Posterior vena cava (tissue), 2 donors: ENCODE results near the gene HTN1. TPM values are rescaled to one million over a fixed set of nuclear protein-coding genes. Genes with fewer than 3 reads are reported as not detected.
"Not testable (repeated sequence)": the region's sequence is repeated elsewhere in the genome, so short reads cannot be mapped to it uniquely, and the experiment has no call there.

Experiments used
- DNase-seq: peaks from one replicate; pipeline ENCODE4 v3.0.0-alpha.2; 2020; ENCODE audit warnings: low spot score
- intact Hi-C, 2 donors: fragments of 100-400 bp; cut with DNase I; formaldehyde crosslinking; loops; one replicate each; pipeline versions ENCODE4 v1.14.1 to v1.14.2; 2022 to 2023
- long read RNA-seq, 2 donors: library from polyadenylated mRNA; unstranded; transcript quantifications; one replicate each; pipeline ENCODE4 v2.0.0, GENCODE V29; 2020 to 2021
- total RNA-seq, 2 donors: library from RNA; stranded (reverse); fragmentation: NEBNext Ultra II Directional; extraction: Animal tissue kit (Norgen Biotek cat#: 25700); gene quantifications; one replicate each; pipeline ENCODE4 v1.2.1, GENCODE V29; 2021
- donor health status: DM: yes; HTN: yes; CAD: no.
- donor health status: DM: yes; HTN: yes; CAD: no.

HTN1 gene
- not detected for total RNA-seq
- long read RNA-seq, donor 1 = 0 reads
- long read RNA-seq, donor 2 = 0 reads

DNA sequence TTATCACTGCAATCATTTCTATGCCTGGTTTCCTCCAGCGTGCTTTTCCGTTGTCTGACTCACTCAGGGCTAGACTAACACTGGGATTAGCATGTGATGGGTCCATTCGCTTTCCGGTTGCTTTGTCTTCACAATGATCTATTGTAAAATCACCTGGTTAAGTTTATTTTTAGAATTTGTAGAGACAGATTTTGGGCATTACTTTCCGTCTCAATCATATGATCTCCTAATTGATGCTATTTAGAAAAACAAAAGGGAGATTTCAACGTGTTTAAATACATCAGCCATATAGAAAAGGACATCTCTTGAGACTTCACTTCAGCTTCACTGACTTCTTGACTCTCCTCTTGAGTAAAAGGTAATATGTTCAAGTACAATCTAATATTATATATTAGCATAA lies at the start of gene HTN1:
HTN1 (plus strand) TSS at position 301 of the 400 bp plus-strand sequence. CDS start 2,639 bp downstream, outside the sequence.
- DNase-seq, intact Hi-C loops: not testable (repeated sequence)

DNA sequence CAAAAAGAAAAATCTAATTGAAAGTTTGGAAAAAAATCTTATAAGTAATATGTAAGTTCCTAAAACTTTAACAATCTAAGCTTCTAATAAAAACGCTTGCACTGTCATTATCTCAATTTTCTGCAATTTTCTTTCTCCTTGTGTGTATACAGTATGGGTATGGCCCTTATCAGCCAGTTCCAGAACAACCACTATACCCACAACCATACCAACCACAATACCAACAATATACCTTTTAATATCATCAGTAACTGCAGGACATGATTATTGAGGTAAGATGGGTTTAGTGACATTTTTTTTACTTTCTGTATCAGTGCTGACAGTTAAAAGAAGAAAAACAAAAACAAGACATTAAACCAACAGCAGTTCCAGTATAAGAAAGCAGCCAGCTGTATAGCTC lies 49.5 kb upstream of the HTN1 start:
- no peak for DNase-seq
- intact Hi-C loops = no loop called here

DNA sequence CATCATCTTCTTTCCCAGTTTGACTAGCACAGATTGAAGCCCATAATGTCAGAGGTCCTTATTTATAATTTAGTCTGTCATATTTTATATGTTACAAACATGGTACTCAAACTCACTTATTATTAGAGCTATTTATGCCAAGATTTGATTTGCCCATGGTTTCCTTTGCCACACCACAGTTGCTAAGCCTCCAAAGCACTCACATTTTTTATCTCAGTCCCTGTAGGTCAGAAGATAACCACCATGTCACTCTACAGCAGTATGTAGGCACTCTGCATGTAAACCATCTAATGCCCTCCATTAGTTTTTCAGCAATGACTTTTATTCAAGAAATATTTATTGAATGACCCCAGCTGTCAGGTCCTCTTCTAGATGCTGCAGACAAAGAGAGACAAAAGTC lies 47.7 kb upstream of the HTN1 start:
- no peak for DNase-seq
- intact Hi-C loops = no loop called here

DNA sequence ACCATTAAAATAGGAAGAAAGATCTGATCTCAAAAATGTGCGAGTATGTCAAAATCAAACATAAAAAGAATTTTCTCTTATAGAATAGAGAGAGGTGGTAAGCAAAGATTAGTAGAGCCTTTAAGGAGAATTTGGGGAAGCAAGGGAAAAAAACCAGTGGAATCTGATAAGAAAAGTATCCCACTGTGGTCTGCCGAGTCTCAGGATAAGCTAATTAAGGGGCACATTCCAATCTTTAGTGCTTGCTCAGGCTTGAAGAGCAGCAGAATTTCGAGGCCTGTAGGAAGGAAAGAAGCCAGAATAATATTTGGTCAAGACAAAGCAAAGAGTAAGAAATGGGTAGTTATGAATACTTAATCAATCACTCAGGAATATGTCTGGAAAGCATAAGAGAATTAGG lies 41.5 kb upstream of the HTN1 start:
- DNase-seq = no peak
- intact Hi-C loops = no loop called here

DNA sequence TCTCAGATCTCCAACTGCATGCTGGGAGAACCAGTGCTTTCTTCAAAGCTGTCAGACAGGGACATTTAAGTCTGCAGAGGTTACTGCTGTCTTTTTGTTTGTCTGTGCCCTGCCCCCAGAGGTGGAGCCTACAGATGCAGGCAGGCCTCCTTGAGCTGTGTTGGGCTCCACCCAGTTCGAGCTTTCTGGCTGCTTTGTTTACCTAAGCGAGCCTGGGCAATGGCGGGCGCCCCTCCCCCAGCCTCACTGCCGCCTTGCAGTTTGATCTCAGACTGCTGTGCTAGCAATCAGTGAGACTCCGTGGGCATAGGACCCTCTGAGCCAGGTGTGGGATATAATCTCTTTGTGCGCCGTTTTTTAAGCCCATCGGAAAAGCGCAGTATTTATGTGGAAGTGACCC lies 31.2 kb upstream of the HTN1 start:
- DNase-seq, intact Hi-C loops: not testable (repeated sequence)

DNA sequence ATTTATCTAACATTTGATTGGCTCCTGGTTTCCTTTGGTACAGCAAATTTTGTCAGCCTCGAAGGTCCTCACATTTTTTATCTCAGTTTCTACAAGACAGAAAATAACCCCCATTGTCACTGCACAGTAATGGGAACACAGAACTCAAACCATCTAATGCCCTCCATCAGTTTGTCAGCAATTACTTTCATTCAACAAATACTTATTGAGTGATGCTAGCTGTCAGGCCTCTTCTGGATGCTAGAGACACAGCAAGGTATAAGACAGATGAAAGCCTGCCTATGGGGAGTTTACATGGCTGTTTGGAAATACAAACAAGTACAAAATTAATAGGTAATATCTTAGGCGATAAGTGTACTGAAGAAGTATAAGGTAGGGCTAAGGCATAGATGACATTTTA lies 27.0 kb upstream of the HTN1 start:
- DNase-seq = no peak
- intact Hi-C loops = no loop called here

DNA sequence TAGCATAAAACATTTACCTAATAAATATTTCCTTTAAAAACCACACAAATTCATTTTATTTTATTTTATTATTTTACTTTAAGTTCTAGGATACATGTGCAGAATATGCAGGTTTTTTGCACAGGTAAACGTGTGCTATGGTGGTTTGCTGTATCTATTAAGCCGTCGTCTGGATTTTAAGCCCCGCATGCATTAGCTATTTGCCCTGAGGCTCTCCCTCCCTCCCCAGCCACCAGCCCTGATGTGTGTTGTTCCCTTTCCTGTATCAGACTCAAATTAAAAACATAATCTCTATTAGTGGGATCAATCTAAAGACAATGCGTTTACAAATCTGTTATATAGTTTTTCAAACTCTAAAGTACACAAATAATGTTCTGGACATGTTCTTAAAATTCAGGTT lies 23.2 kb upstream of the HTN1 start:
- no peak for DNase-seq
- intact Hi-C loops = no loop called here

DNA sequence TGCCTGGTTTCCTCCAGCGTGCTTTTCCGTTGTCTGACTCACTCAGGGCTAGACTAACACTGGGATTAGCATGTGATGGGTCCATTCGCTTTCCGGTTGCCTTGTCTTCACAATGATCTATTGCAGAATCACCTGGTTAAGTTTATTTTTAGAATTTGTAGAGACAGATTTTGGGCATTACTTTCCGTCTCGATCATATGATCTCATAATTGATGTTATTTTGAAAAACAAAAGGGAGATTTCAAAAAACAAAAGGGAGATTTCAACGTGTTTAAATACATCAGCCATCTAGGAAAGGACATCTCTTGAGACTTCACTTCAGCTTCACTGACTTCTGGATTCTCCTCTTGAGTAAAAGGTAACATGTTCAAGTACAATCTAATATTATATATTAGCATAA lies 22.1 kb upstream of the HTN1 start, which contains the start of gene HTN3:
HTN3 (plus strand) TSS at position 301 of the 400 bp plus-strand sequence. CDS start 2,282 bp downstream, outside the sequence.
- DNase-seq, intact Hi-C loops: not testable (repeated sequence)

DNA sequence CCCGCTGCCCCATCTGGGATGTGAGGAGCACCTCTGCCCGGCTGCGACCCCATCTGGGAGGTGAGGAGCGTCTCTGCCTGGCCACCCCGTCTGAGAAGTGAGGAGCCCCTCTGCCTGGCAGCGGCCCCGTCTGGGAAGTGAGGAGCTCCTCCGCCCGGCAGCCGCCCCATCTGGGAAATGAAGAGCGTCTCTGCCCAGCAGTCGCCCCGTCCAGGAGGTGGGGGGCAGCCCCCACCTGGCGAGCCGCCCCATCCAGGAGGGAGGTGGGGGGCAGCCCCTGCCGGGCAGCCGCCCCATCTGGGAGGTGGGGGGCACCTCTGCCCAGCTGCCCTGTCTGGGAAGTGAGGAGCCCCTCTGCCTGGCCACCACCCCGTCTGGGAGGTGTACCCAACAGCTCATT lies 12.7 kb upstream of the HTN1 start:
- DNase-seq, intact Hi-C loops: not testable (repeated sequence)

DNA sequence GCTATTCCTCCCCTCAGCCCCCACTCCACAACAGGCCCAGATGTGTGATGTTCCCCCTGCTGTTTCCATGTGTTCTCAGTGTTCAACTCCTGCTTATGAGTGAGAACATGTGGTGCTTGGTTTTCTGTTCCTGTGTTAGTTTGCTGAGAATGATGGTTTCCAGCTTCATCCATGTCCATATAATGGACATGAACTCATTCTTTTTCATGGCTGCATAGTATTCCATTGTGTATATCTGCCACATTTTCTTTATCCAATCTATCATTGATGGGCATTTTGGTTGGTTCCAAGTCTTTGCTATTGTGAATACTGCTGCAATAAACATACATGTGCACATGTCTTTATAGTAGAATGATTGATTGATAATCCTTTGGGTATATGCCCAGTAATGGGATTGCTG lies 10.3 kb upstream of the HTN1 start:
- intact Hi-C loops, DNase-seq: not testable (repeated sequence)

DNA sequence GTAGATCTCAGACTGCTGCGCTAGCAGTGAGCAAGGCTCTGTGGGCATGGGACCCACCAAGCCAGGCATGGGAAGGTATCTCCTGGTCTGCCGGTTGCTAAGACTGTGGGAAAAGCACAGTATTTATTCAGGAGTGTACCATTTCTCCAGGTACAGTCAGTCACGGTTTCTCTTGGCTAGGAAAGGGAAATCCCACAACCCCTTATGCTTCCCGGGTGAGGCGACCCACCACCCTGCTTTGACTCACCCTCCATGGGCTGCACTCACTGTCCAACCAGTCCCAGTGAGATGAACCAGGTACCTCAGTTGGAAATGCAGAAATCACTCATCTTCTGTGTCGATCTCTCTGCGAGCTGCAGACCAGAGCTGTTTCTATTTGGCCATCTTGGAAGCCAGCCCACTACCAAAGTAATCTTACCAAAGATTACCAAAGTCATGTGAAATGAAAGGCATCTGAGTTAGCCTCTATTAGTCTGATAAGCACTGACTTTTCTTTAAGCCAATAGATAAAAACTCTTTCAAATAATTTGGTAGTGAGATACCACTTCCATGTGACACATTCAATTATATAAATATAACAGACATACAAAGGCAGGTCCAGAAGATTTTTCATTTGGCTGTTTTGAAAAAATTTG lies 8.5 kb upstream of the HTN1 start:
- DNase-seq = no peak
- intact Hi-C loops = no loop called here

DNA sequence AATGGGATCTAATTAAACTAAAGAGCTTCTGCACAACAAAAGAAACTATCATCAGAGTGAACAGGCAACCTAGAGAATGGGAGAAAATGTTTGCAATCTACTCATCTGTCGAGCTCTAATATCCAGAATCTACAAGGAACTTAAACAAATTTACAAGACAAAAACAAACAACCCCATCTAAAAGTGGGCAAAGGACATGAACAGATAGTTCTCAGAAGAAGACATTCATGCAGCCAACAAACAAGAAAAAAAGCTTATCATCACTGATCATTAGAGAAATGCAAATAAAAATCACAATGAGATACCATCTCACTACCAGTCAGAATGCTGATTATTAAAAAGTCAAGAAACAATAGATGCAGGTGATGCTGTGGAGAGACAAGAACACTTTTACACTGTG lies 6.3 kb downstream of the HTN1 start:
- not testable (repeated sequence) for DNase-seq

DNA sequence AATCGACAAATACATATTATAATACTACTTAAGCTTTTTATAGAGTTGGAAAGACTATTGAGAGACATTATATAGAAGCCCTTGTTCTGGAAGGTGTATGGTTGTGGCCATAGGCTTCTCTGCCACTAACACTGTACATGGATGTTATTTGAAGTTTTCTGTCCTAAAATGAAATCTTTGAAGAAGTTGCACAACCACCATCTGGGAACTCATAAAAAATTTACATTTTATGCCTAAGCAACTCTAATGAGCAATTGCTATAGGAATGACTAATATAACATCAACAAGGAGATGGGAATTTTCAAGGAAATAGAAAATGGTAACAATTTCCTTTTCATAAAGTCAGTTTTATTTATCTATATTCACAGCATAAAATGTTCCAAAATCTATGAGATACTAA lies 7.4 kb downstream of the HTN1 start:
- intact Hi-C loops = no loop called here
- DNase-seq = no peak

More for the DNA sequence above, 6.3 kb downstream of the HTN1 start:
- intact Hi-C loops = not testable (repeated sequence)

DNA sequence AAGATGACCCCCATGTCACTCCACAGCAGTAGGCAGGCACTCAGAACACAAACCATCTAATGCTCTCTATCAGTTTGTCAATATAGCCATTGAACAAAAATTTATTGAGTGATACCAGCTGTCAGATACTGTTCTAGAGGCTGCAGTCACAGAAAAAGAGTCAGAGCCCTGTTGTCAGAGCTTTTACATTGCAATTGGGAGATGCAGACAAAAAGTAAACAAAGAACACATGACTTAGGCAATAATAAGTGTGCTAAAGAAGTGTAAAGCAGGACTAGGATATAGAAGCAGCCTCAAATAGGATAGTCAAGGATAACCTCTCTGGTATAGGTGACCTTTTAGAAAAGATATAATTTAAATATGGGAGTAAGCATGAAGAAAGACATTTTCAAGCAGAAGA lies 8.9 kb downstream of the HTN1 start:
- intact Hi-C loops = no loop called here
- no peak for DNase-seq

DNA sequence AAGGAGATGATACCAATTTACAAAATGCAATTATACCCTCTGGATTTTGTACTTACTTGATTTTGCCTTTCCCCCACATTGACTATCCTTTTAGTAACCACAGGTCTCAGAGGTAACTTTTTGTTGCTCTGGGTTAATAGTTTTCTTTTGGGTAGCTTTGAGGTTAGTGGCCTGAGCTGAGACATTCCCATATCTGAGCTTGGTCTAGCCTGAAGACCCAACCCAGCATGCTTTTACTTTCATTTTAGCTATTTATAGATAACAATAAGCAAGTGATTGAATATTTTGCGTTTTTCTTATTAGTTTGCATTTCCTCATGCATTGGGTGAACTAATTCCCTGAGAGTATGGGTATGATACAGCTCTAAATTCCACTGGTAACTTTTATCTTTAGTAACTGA lies 11.8 kb downstream of the HTN1 start:
- intact Hi-C loops = no loop called here
- DNase-seq = no peak

DNA sequence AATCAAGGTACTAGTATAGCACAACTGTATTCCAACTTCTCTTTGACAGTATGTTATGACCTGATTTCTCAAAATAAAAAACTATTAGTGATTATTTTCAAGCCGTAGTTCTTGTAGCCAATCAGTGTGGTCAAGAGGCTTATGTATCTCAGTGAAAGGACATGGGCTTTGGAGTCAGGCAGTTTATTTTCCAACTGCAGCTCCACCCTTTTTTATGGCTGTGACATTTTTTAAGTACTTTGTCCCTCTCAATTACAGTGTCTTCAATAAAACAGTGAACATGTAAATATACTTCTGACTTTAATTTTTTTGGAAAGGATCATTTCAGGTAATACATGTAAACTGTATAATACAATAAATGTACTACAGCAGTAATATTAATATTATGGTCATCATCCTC lies 30.0 kb downstream of the HTN1 start:
- no peak for DNase-seq

DNA sequence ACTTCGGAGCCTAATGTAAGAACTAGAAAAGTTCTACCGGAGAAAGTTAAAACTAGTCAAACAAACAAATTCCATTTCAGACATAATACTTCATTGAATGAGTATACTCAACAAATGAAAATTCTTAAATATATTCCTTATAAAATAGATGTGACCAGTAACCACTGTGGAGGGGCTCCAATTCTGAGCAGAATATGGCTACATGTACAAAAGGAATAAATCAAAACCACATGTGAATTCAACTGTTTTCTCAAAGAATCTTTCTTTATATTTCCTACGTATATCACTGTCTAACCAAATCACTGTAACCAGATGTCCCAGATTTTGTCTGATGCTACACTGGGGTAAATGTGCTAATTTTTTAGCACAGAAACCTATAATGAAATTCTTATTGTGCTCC lies 49.0 kb downstream of the HTN1 start:
- intact Hi-C loops = no loop called here
- DNase-seq = no peak

More for the DNA sequence above, 30.0 kb downstream of the HTN1 start:
- intact Hi-C loops = no loop called here

Other genes with a start within 250 kb of the HTN1 start
- gene SULT1E1, start 190.3 kb upstream of the HTN1 start, total RNA-seq = not detected
- not detected for gene CSN1S1, start 119.4 kb upstream of the HTN1 start, total RNA-seq
- not detected for gene CSN2, start 84.7 kb upstream of the HTN1 start, total RNA-seq
- gene STATH, start 54.5 kb upstream of the HTN1 start, total RNA-seq = not detected
- gene HTN3, start 22.0 kb upstream of the HTN1 start, total RNA-seq = not detected
- gene PRR27, start 103.8 kb downstream of the HTN1 start, total RNA-seq = not detected
- not detected for gene ODAM, start 145.3 kb downstream of the HTN1 start, total RNA-seq
- not detected for gene FDCSP, start 175.7 kb downstream of the HTN1 start, total RNA-seq
- gene CSN3, start 192.2 kb downstream of the HTN1 start, total RNA-seq = not detected